Peyer's patch (tissue), 4 donors: ENCODE data around the gene AMIGO1. TPM values are rescaled to one million over a fixed set of nuclear protein-coding genes. Genes with fewer than 3 reads are reported as not detected.

Experiments
- DNase-seq, 3 donors: peaks; one replicate each; pipeline ENCODE4 v3.0.0-alpha.2; 2017 to 2019
- H3K27ac ChIP-seq, 4 donors: fragments of 200-600 bp; sonication (generic); one replicate each; pipeline ENCODE4 v1.5.1; 2016 to 2019
- H3K27me3 ChIP-seq, 2 donors: fragments of 200-600 bp; sonication (generic); one replicate each; pipeline ENCODE4 v1.5.1; 2019
- H3K36me3 ChIP-seq, 3 donors: fragments of 200-600 bp; sonication (generic); one replicate each; pipeline ENCODE4 v1.5.1; 2016 to 2019
- H3K4me1 ChIP-seq, 4 donors: fragments of 200-600 bp; sonication (generic); one replicate each; pipeline ENCODE4 v1.5.1; 2016 to 2019
- H3K4me3 ChIP-seq, 4 donors: fragments of 200-600 bp; sonication (generic); 1 replicate in 3 of 4; 2 replicates in 1 of 4; pipeline ENCODE4 v1.5.1; 2016 to 2019; ENCODE audit warnings: mild to moderate bottlenecking in 1 of 4
- H3K9me3 ChIP-seq, 4 donors: fragments of 200-600 bp; sonication (generic); one replicate each; pipeline ENCODE4 v1.5.1; 2016 to 2019; ENCODE audit warnings: mild to moderate bottlenecking in 1 of 4
- CTCF ChIP-seq, 6 experiments: fragments of 450-650 bp in 4 of 6; fragments of 200-600 bp in 2 of 6; sonication (generic) in 1 of 6; IDR thresholded peaks; one replicate each; pipeline ENCODE4 v1.5.1; 2017 to 2019; ENCODE audit warnings: antibody characterized with exemption in 6 of 6, mild to moderate bottlenecking in 3 of 6, moderate library complexity in 1 of 6
- POLR2A ChIP-seq, 2 donors: fragments of 450-650 bp; IDR thresholded peaks; one replicate each; pipeline ENCODE4 v1.5.1; 2017; ENCODE audit warnings: antibody characterized with exemption in 2 of 2, mild to moderate bottlenecking in 2 of 2, moderate library complexity in 2 of 2
- total RNA-seq, 4 donors: library from RNA; depleted of rRNA; stranded (reverse); fragments of >200 nt; gene quantifications; one replicate each; pipeline ENCODE4 v1.1.0, GENCODE V29; 2016

Gene AMIGO1
- total RNA-seq, 4 donors from 2014 or later = 2.5 to 7.4 (median 5.0) TPM

DNA sequence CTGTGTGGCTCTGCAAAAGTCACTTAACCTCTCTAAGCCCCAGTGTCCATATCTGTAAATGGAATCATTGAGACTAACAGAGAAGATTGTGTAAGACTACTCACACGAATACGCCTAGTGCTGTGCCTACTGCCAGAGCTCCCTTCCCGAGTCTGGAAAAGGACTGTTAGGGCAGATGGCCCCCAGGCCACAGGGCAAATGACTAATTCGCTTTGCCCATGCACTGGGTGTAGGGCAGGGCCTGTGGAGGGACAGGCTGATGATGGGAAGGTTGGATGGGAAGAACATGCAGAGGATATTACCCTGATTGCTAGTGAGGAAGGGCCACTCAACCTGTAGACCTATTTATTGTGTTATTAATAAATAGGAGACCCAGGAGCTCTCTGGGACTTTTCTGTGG is 26.0 kb upstream of the AMIGO1 start:
- H3K4me3 ChIP-seq = no peak overlapping the region
- H3K4me1 ChIP-seq = peaks cover 0 to 10% (median 6%) of the 10 kb centered on the region in 4 donors
- no peak for DNase-seq
- TF ChIP-seq CTCF (IDR thresholded peaks at IDR 0.05) (no peak), POLR2A (IDR thresholded peaks at IDR 0.05) (no peak)
- no peaks in the 10 kb centered on the region for H3K27me3 ChIP-seq
- H3K9me3 ChIP-seq = no peaks in the 10 kb centered on the region
- H3K27ac ChIP-seq = peak overlapping the region in 1 of 4 donors; percentile 22
- no peaks in the 10 kb centered on the region for H3K36me3 ChIP-seq

- Histone ChIP-seq H3K4me1 (peaks cover 0 to 10% (median 6%) of the 10 kb centered on the region in 4 donors), H3K9me3 (no peaks in the 10 kb centered on the region), H3K27ac (no peak overlapping the region), H3K27me3 (no peaks in the 10 kb centered on the region), H3K4me3 (no peak overlapping the region), H3K36me3 (no peaks in the 10 kb centered on the region)
- TF ChIP-seq CTCF (IDR thresholded peaks at IDR 0.05) (no peak), POLR2A (IDR thresholded peaks at IDR 0.05) (no peak)
- no peak for DNase-seq
Observed at GRCh38 chr1:109534307-109534858, 24.9 kb upstream of the AMIGO1 start.

- H3K4me1 ChIP-seq = peaks cover 0 to 10% (median 6%) of the 10 kb centered on the region in 4 donors
- H3K27me3 ChIP-seq = no peaks in the 10 kb centered on the region
- peak overlapping the region; percentile 10 to 39 (median 23) for H3K4me3 ChIP-seq
- peak overlapping the region in 2 of 4 donors; percentile 8 to 60 for H3K27ac ChIP-seq
- no peaks in the 10 kb centered on the region for H3K36me3 ChIP-seq
- no peaks in the 10 kb centered on the region for H3K9me3 ChIP-seq
- peak; percentile 96 to 99 (median 98) for TF ChIP-seq CTCF (IDR thresholded peaks at IDR 0.05)
- no peak for TF ChIP-seq POLR2A (IDR thresholded peaks at IDR 0.05)
- peak; percentile 85 to 93 (median 88) for DNase-seq
Observed at GRCh38 chr1:109532365-109533136, 23.0 kb upstream of the AMIGO1 start.

GRCh38 chr1:109531826-109532364 is 22.4 kb upstream of the AMIGO1 start:
- H3K9me3 ChIP-seq = no peaks in the 10 kb centered on the region
- peak overlapping the region in 2 of 4 donors; percentile 10 to 39 for H3K4me3 ChIP-seq
- H3K27me3 ChIP-seq = no peaks in the 10 kb centered on the region
- H3K27ac ChIP-seq = peak overlapping the region in 2 of 4 donors; percentile 8 to 60
- DNase-seq = no peak
- H3K4me1 ChIP-seq = peaks cover 0 to 10% (median 6%) of the 10 kb centered on the region in 4 donors
- no peak for TF ChIP-seq CTCF (IDR thresholded peaks at IDR 0.05)
- TF ChIP-seq POLR2A (IDR thresholded peaks at IDR 0.05) = no peak
- no peaks in the 10 kb centered on the region for H3K36me3 ChIP-seq

GRCh38 chr1:109531380-109531779 is 21.9 kb upstream of the AMIGO1 start:
- Histone ChIP-seq H3K4me3 (no peak overlapping the region), H3K27me3 (no peaks in the 10 kb centered on the region), H3K4me1 (peaks cover 0 to 10% (median 6%) of the 10 kb centered on the region in 4 donors), H3K36me3 (no peaks in the 10 kb centered on the region), H3K27ac (peak overlapping the region in 1 of 4 donors; percentile 8), H3K9me3 (no peaks in the 10 kb centered on the region)
- TF ChIP-seq POLR2A (IDR thresholded peaks at IDR 0.05) (no peak), CTCF (IDR thresholded peaks at IDR 0.05) (no peak)
- no peak for DNase-seq
